Measurements from ENCODE around the gene OMP. TPM values are rescaled to one million over a fixed set of nuclear protein-coding genes. Genes with fewer than 3 reads are reported as not detected.

Gene OMP
- total and polyA plus RNA-seq, 2 of the 4 experiments (the other 2 are of a cell fraction) = 0.27 TPM; not detected in 1

- H2AK5ac ChIP-seq (ENCODE audit: low read depth, low read length) = no peak overlapping the region
- H4K20me1 ChIP-seq (ENCODE audit: insufficient read depth, low read length) = no peaks in the 10 kb centered on the region
- ATAC-seq (ENCODE audit: low read depth) = no peak
- dilution Hi-C loops (cut with HindIII; ENCODE audit: low sequenced_read_pairs, unreplicated experiment) (no loop called here), intact Hi-C loops (cut with micrococcal nuclease) (no loop called here), in situ Hi-C loops (cut with MboI; ENCODE audit: low sequenced_read_pairs) (no loop called here)
- H3K9me1 ChIP-seq (ENCODE audit: insufficient read depth, low read length) = no peaks in the 10 kb centered on the region
- BruUV-seq (replicated peaks) = no TSS peak
- H4K8ac ChIP-seq (ENCODE audit: low read depth in 2 of 2, low read length in 2 of 2) = no peak overlapping the region
- WGBS, 2 experiments (ENCODE audit: extremely low coverage in 2 of 2, insufficient read length in 1 of 2) = no CpG with 5 or more reads among the region's 11 CpGs
- H3K4me1 ChIP-seq (ENCODE audit: control insufficient read depth, insufficient read depth, low read length) = no peaks in the 10 kb centered on the region
- H3K27me3 ChIP-seq (ENCODE audit: control insufficient read depth, insufficient read depth, low read length) = peaks cover 30% of the 10 kb centered on the region
- H2AK9ac ChIP-seq (replicated peaks; ENCODE audit: low read depth, low read length, poor library complexity) = no peak overlapping the region
- no peak overlapping the region for H2AFZ ChIP-seq (replicated peaks; ENCODE audit: low read length, poor library complexity)
- H3K4ac ChIP-seq (ENCODE audit: low read depth, low read length) = no peak overlapping the region
- no peaks in the 10 kb centered on the region for H3K36me3 ChIP-seq (ENCODE audit: control insufficient read depth, insufficient read depth, low read length)
- no peak overlapping the region for H3K14ac ChIP-seq (replicated peaks; ENCODE audit: low read depth, low read length)
- H3K9me3 ChIP-seq (ENCODE audit: control insufficient read depth, insufficient read depth, low read length) = no peaks in the 10 kb centered on the region
- H4K91ac ChIP-seq (ENCODE audit: insufficient read depth, low read depth, low read length) = no peak overlapping the region
- H2BK120ac ChIP-seq (ENCODE audit: low read depth, low read length) = no peak overlapping the region
- H3K9ac ChIP-seq (ENCODE audit: low read depth, low read length) = no peak overlapping the region
- H3K4me3 ChIP-seq (ENCODE audit: insufficient read depth, low read depth, low read length) = no peak overlapping the region
- no peak overlapping the region for H3K23ac ChIP-seq (ENCODE audit: low read depth, low read length)
- H2BK5ac ChIP-seq (ENCODE audit: low read depth, low read length, poor library complexity, severe bottlenecking) = no peak overlapping the region
- H3K18ac ChIP-seq (ENCODE audit: low read depth, low read length) = no peak overlapping the region
- TF ChIP-seq RCOR1 (IDR thresholded peaks at IDR 0.05; ENCODE audit: insufficient replicate concordance, low read length) = no peak
- no peak for TF ChIP-seq FOS (IDR thresholded peaks at IDR 0.05; ENCODE audit: low read depth, low read length)
- no peak for TF ChIP-seq NFE2L2 (IDR thresholded peaks at IDR 0.05; ENCODE audit: low read depth, low read length)
- TF ChIP-seq CHD1 (IDR thresholded peaks at IDR 0.05; ENCODE audit: low read depth, low read length) = no peak
- TF ChIP-seq CTCF (conservative IDR thresholded peaks at IDR 0.05; ENCODE audit: low read depth, low read length) = no peak
- no peak for TF ChIP-seq SMC3 (IDR thresholded peaks at IDR 0.05; ENCODE audit: low read depth, low read length)
- no peak for TF ChIP-seq RAD21 (IDR thresholded peaks at IDR 0.05; ENCODE audit: low read length)
- H2BK20ac ChIP-seq (ENCODE audit: low read depth, low read length) = no peak overlapping the region
- no peak overlapping the region for H3K56ac ChIP-seq (ENCODE audit: extremely low read depth, insufficient read depth, low read length)
- H2BK15ac ChIP-seq (ENCODE audit: low read depth, low read length) = no peak overlapping the region
- ChIA-PET POLR2A (ENCODE audit: unreplicated experiment) (no interaction called here), CTCF (interaction anchor here (0.6 kb wide), 1 partner anchor 65 kb away, joined by 5 read pairs; no protein-coding TSS in a partner anchor)
- no peaks in the 10 kb centered on the region for H3K79me1 ChIP-seq (ENCODE audit: low read depth in 1 of 2, low read length in 2 of 2)
- no peak overlapping the region for H3K4me2 ChIP-seq (ENCODE audit: low read depth, low read length)
- DNase-seq = no peak
- H3K27ac ChIP-seq (ENCODE audit: insufficient read depth, low read length) = no peak overlapping the region
- H4K5ac ChIP-seq (ENCODE audit: low read depth, low read length) = no peak overlapping the region
Measured at GRCh38 chr11:77142091-77142975, 39.7 kb downstream of the OMP start.

All from IMR-90 (cell line).